ENCODE measurements around the gene DEGS2. TPM values are rescaled to one million over a fixed set of nuclear protein-coding genes. Genes with fewer than 3 reads are reported as not detected.

DEGS2 gene
- total RNA-seq, 1 experiment from 2014 or later = 1.8 TPM

- RAD21 ChIA-PET (ENCODE audit: low non-redundant PET in 1 of 2, low total read pairs in 2 of 2, uncharacterized antibody in 2 of 2, unreplicated experiment in 2 of 2) = no interaction called here
- no TSS peak for BruUV-seq (replicated peaks)
- Histone ChIP-seq H3K4me1 (ENCODE audit: control insufficient read depth in 1 of 2, insufficient read depth in 2 of 2, low read length in 2 of 2) (no peaks in the 10 kb centered on the region), H4K20me1 (ENCODE audit: insufficient read depth) (no peaks in the 10 kb centered on the region), H3K9ac (ENCODE audit: low read length) (no peak overlapping the region), H3K79me2 (ENCODE audit: insufficient read depth, low read length) (no peaks in the 10 kb centered on the region), H3K9me2 (ENCODE audit: insufficient read depth) (no peaks in the 10 kb centered on the region), H3K27ac (ENCODE audit: low read depth, low read length) (no peak overlapping the region), H2AFZ (ENCODE audit: low read depth, low read length, poor library complexity, severe bottlenecking) (no peak overlapping the region), H3K27me3 (ENCODE audit: insufficient read depth, low read length) (no peaks in the 10 kb centered on the region), H3K4me2 (ENCODE audit: low read length) (no peak overlapping the region), H3K9me3 (ENCODE audit: control insufficient read depth in 1 of 2, insufficient read depth in 1 of 2, low read depth in 1 of 2, low read length in 2 of 2) (no peaks in the 10 kb centered on the region), H3K36me3 (ENCODE audit: control insufficient read depth in 1 of 2, insufficient read depth in 2 of 2, low read length in 2 of 2) (no peaks in the 10 kb centered on the region), H3K4me3 (replicated peaks in 1 of 2; ENCODE audit: low read depth in 1 of 2, low read length in 2 of 2) (no peak overlapping the region)
- CTCF ChIA-PET = interaction anchor here (1.2 kb wide), 1 partner anchor 11 kb away, joined by 3 read pairs; no protein-coding TSS in a partner anchor
- DNase-seq (ENCODE audit: low read depth, low spot score) (no peak), ATAC-seq (no peak)
- intact Hi-C loops (cut with micrococcal nuclease) = no loop called here
- POLR2A ChIA-PET = no interaction called here
- TF ChIP-seq FOSL1 (IDR thresholded peaks at IDR 0.05; ENCODE audit: low read depth) (no peak), POLR2A (IDR thresholded peaks at IDR 0.05; ENCODE audit: borderline replicate concordance, extremely low read depth, insufficient read depth, insufficient read length) (no peak), CTCF (IDR thresholded peaks at IDR 0.05 in 2 of 3, conservative IDR thresholded peaks at IDR 0.05 in 1 of 3; ENCODE audit: borderline replicate concordance in 1 of 3, insufficient read depth in 1 of 3, low read depth in 2 of 3, low read length in 2 of 3) (no peak), JUND (IDR thresholded peaks at IDR 0.05) (no peak), POLR2AphosphoS5 (IDR thresholded peaks at IDR 0.05; ENCODE audit: low read depth, low read length) (no peak), CBX3 (IDR thresholded peaks at IDR 0.05; ENCODE audit: low read depth) (no peak), ZFX (IDR thresholded peaks at IDR 0.05) (no peak), RAD21 (IDR thresholded peaks at IDR 0.05; ENCODE audit: low read depth) (no peak), SRF (IDR thresholded peaks at IDR 0.05; ENCODE audit: low read depth) (no peak), SIN3A (IDR thresholded peaks at IDR 0.05; ENCODE audit: low read depth) (no peak)
- TF ChIP-seq, protein P1, sequence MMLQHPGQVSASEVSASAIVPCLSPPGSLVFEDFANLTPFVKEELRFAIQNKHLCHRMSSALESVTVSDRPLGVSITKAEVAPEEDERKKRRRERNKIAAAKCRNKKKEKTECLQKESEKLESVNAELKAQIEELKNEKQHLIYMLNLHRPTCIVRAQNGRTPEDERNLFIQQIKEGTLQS (IDR thresholded peaks at IDR 0.05) = no peak
- TF ChIP-seq, protein P2, sequence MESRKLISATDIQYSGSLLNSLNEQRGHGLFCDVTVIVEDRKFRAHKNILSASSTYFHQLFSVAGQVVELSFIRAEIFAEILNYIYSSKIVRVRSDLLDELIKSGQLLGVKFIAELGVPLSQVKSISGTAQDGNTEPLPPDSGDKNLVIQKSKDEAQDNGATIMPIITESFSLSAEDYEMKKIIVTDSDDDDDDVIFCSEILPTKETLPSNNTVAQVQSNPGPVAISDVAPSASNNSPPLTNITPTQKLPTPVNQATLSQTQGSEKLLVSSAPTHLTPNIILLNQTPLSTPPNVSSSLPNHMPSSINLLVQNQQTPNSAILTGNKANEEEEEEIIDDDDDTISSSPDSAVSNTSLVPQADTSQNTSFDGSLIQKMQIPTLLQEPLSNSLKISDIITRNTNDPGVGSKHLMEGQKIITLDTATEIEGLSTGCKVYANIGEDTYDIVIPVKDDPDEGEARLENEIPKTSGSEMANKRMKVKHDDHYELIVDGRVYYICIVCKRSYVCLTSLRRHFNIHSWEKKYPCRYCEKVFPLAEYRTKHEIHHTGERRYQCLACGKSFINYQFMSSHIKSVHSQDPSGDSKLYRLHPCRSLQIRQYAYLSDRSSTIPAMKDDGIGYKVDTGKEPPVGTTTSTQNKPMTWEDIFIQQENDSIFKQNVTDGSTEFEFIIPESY (IDR thresholded peaks at IDR 0.05; ENCODE audit: extremely low read depth, insufficient replicate concordance, low read length) = no peak
Observed at GRCh38 chr14:100115726-100116125, 43.7 kb downstream of the DEGS2 start.
